Hippocampal formation (tissue), 2 donors: ENCODE results near the gene OLFML2A.
"Not testable (repeated sequence)": the region's sequence is repeated elsewhere in the genome, so short reads cannot be mapped to it uniquely, and the experiment has no call there.

Source experiments
- DNase-seq, 2 donors: peaks; one replicate each; lab custom pipeline; 2025; lab: John Stamatoyannopoulos, UW

The OLFML2A gene

DNA sequence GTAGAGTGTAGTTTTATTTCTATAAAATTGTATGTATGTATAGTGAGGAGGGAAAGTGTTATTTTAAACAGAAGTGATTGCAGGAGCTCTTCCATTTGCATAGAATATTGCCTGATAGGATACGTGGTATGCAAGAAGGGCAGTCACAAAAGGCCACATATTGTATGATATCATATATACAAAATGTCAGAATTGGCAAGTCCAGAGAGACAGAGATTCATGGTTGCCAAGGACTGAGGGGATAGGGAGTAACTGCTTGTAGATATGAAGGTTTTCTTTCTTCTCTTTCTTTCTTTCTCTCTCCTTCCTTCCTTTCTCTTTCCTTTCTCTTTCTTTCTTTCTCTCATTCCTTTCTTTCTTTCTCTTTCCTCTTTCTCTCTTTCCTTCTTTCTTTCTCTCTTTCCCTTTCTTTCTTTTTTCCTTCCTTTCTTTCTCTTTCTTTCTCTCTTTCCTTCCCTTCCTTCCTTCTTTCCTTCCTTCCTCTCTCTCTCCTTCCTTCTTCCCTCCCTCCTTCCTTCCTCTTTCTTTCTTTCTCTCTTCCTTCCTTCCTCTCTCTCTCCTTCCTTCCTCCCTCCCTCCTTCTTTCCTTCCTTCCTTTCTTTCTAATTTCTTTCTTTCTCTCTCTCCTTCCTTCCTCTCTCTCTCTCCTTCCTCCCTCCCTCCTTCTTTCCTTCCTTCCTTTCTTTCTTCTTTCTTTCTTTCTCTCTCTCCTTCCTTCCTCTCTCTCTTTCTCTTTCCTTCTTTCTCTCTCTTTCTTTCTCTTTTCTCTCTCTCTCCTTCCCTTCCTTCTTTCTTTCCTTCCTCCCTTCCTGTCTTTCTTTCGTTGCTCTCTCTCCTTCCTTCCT lies 51.8 kb downstream of the OLFML2A start:
- no peak for DNase-seq

DNA sequence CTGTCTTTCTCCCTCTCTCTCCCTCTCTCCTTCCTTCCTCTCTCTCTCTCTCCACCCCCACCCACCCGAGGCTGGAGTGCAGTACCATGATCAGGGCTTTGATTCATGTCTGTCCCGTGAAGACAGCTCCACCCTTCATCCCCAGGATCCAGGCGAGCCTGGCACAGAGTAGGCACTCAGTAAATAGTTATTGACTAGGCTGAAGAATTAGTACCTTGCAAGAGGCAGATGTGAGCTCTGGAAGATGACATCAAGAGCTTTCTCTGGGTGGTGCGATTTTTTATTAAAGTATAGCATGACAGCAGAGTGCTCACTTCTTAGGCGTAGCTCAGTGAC lies 52.4 kb downstream of the OLFML2A start:
- no peak for DNase-seq

DNA sequence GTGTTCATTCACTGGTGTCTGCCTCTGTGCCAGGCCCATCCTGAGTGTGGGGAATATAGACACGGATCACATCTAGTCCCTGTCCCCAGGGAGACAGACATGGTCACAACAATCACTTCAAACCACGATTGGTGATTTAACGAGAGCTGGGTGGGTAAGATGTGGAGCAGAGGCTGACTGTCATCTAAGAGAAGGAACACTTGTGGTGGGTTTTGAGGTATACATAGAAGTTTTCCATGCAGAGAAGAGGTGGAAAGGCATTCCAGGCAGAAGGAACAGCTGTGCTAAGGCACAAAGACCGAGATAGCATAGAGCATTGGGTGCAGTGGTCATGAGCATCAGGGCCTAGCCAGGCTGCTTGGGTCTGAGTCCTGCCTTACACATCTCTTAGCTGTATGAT lies 53.7 kb downstream of the OLFML2A start:
- DNase-seq = no peak

DNA sequence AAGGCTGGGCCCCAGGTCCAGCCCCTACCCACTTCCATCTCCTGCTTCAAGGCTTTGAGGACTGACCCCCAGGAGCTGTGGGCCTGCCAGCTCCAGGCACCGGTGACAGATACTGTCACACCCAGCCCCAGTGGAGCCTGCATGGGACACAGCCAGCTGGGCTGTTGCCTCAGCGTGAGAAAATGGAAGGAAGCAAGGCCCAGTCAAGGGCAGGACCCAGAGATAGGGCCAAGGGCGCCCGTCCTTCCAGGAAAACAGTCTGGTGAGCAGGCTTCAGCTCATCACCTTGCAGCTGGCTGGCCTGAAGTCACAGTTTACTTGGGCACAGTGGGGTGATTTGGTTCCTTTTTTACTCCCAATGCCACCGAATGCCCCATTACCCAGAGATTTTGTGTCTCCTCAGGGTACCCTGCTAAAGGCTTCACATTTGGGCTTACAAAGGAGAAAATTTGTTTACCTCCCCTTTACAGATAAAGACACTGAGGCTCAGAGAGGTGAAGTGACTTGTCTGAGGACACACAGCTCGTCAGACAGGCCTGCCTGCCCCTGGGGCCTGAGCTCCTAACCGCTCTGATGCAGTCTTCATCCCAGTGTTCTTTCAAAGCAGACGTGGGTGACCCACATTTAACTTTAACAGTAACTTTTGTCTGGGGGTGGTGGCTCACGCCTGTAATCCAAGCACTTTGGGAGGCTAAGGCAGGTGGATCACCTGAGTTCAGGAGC lies 54.9 kb downstream of the OLFML2A start:
- no peak for DNase-seq

DNA sequence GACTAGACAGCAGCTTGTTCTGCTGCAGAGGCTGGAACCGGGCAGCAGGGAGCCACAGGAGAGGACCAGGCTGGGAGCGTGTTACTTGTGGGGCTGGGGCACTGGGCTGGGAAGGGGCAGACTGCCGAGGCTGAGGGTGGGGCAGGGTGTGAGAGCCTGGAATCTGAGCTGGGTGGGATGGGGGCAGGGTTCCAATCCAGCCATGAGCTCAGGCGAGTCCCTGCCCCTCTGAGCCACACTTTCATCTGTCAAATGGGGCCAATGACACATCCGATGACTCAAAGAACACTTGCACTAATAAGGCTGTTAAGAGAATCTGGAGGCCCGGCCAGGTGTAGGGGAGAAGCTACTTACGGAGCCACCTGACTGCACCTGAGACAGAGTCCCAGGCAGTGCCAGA lies 57.7 kb downstream of the OLFML2A start:
- DNase-seq = no peak

DNA sequence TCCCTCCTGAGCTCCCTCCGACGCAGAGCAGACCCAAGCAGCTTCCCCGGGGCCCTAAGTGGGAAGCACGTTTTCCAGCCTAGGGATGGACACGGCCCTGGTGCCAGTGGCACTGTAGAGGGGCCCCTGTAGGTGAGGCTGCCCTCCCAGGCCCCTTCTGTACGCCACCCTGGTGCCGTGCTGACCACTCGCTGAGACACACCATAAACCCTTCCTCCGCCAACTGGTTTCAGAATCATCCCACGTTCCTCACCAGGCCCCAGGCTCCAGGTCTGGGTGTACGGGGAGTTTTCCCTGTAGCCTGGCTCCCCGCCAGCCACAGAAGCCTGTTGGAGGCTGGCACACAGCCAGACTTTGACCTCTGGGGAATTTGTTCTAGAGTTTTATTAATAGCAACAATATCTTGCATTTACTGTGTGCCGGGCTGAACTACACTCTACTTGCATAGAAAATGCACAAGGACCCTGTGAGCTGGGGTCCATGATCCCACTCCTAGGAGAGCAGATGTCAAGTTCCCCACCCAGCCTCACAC lies 58.2 kb downstream of the OLFML2A start:
- DNase-seq = no peak

DNA sequence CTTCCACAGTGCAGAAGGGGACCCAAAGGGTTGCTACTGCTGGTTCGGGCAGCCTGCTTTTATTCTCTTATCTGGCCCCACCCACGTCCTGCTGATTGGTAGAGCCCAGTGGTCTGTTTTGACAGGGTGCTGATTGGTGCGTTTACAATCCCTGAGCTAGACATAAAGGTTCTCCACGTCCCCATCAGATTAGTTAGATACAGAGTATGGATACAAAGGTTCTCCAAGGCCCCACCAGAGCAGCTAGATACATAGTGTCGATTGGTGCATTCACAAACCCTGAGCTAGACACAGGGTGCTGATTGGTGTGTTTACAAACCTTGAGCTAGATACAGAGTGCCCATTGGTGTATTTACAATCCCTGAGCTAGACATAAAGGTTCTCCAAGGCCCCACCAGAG lies 61.2 kb downstream of the OLFML2A start:
- not testable (repeated sequence) for DNase-seq

DNA sequence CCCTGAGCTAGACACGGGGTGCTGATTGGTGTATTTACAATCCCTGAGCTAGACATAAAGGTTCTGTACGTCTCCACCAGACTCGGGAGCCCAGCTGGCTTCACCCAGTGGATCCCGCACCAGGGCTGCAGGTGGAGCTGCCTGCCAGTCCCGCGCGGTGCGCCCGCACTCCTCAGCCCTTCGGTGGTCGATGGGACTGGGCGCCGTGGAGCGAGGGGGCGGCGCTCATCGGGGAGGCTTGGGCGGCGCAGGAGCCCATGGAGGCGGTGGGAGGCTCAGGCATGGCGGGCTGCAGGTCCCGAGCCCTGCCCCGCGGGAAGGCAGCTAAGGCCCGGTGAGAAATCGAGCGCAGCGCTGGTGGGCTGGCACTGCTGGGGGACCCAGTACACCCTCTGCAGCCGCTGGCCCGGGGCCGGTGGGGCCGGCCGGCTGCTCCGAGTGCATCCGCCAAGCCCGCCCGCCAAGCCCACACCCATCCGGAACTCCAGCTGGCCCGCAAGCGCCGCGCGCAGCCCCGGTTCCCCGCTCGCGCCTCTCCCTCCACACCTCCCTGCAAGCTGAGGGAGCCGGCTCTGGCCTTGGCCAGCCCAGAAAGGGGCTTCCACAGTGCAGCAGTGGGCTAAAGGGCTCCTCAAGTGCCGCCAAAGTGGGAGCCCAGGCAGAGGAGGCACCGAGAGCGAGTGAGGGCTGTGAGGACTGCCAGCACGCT lies 61.8 kb downstream of the OLFML2A start:
- DNase-seq = not testable (repeated sequence)

DNA sequence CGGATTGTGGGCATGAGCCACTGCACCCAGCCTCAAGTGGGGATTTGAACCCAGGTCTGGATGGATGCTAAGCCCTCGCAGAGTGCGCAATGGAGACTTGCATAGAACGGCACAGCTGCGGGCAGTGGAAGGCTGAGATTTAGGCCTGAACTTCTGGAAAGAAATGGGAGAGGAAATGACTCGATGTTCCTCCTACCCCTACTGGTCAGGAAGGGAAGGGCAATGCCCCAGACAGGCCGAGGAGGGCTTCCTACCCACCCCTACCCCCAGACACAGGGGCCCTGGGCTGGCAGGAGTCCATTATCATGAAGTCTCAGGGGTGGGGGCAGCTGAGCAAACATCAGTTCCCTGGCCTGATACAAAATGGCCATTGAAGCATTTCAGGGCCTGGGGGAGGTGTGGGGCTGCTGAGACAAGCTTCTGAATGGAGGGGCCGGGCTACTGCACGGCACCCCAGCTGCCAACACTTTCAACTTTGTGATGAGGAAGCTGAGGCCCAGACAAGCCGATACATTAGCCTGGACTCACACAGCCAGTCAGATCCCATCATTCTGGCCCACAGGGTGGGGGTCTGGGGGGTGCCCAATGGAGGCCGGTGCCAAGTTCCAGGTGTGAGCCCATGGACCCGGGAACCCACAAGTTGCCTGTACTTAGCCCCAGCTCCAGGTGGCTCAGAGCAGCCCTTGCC lies 62.8 kb downstream of the OLFML2A start:
- DNase-seq = no peak

DNA sequence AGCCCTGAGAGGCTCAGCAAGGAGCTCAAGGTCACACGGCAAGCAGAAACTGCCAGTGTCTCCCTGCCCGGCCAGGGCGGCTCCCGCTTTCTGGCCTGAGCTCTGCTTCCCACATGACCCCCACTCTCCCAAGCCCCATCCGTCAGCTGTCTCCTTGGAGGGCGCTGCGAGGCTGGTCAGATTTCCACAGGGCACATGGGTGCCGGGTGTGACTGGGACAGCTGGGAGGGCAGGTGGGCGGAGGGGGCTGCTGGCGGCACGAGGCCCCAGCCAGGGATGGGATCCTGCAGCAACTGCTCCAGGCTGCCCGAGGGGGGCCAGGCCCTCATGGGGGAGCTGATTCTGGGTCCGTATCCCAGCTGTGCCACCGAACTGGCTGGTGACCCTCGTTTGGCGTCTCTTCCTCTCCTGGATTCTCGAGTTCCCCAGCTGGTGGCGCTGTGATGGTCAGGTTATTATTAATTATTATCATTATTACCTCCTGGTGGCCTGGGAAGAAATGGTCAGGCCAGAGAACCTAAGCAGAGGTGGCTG lies 63.4 kb downstream of the OLFML2A start:
- no peak for DNase-seq

DNA sequence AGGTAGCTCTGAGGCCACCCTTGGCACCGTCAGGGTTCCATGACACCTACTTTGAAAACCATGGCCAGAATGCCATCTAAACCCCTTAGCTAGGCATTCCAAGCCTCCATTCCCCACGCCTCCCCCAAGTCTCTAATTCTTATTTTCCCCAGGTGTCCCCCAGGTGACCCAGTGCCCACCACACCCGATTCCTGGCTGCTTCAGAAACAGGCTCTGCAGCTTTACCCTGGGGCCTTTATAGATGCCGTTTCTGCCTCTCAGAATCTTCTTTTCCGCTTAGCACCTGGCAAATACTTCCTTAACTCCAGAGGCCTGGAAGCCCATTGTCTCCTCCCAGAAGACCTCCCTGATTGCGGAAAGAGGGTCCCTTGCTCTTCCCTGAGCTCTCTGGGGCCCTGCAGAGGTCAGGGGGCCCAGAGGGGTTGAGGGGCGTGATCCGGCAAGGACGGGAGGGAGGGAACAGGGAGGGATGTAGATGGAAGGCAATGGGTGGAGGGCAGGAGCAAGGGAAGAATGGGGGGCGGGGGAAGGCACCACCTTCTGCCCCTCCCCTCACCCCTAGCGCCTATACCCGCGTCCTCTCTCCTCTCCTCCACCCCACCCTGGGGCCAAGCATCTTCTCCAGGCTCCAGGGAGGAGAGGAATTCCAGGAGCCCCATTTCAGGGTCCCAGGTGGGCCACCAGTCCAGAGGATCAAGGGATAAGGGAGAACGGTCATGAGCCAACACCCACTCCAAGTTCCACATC lies 64.3 kb downstream of the OLFML2A start:
- DNase-seq = no peak

DNA sequence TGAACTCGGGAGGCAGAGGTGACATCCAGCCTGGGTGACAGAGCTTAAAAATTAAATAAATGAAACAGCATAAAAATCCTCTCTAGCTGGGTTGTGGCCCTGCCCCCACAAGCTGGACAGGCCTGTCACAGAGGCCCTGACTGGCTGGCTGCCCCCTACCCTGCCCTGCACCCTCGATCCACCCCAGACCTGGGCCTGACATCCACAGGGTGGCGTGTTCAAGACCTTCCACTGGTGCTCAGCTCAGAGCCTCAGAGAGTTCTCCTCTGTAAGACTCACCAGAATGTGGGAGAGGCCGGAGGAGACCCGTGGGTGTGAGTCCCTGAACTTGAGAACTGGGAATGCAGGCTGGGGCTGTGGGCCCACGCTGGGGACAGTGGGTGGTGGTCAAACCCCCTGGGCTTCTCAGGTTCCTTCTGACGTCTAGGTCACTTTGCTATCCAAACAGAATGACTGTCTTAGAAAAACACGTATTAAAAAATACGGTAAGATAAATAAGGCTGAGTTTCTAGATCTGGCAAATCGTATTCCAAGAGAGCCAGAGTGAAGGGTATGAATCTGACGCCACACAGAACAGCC lies 66.6 kb downstream of the OLFML2A start:
- DNase-seq = no peak

DNA sequence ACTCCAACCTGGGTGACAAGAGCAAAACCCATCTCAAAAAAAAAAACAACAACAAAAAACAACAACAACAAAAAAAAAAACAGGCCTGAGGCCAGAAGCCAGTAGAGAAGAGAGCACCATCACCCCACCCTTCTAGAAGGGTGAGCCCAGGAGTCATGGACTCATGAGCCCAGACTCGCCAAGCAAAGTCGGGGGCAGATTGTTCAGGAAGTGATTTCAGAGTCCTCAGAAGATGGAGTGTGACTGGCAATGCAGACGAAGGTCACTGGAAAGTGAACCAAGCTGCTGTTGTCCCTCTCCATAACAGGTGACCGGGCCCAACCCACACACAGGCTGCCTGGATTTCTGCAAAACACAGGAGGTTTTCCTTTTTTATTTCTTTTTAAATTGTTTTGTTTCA lies 67.4 kb downstream of the OLFML2A start:
- DNase-seq = no peak

DNA sequence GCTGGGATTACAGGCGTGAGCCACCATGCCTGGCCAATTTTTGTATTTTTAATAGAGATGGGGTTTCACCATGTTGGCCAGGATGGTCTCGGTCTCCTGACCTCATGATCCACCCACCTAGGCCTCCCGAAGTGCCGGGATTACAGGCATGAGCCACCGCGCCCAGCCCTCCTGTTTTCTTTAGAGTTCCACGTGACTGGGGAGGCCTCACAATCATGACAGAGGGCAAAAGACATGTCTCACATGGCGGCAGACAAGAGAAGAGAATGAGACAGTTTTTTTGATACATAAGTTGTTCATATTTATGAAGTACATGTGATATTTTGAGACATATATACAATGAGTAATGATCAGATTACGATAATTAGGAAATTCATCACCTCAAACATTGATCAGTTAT lies 69.5 kb downstream of the OLFML2A start:
- DNase-seq = not testable (repeated sequence)

DNA sequence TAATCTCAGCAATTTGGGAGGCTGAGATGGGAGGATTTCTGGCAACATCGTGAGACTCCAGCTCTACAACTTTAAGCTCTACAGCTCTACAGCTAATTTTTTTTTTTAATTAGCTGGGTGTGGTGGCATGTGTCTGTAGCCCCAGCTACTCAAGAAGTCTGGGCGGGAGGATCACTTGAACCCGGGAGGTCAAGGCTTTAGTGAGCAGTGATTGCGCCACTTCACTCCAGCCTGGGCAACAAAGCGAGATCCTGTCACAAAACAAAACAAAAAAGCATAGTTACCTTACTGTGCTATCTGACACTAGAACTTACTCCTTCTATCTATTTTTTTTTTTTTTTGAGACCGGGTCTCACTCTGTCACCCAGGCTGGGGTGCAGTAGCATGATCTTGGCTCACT lies 70.0 kb downstream of the OLFML2A start:
- DNase-seq = no peak

DNA sequence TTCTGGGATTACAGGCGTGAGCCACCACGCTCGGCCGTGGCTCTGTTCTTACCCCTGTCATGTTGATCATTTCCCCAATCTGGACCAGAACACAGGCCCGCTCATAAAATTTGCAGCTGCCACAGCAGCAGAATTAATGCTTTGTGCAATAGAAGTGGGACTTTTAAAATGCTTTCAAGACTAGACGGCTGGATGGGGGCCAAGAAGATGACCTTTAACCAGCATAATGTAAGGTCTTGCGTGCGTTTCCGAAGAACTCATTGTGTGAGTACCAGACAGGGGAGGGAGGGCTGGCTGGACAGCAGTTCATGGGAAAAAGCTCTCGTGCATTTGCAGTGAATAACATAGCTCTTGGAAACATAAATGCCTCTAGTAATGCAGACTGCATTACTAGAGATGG lies 72.9 kb downstream of the OLFML2A start:
- no peak for DNase-seq

DNA sequence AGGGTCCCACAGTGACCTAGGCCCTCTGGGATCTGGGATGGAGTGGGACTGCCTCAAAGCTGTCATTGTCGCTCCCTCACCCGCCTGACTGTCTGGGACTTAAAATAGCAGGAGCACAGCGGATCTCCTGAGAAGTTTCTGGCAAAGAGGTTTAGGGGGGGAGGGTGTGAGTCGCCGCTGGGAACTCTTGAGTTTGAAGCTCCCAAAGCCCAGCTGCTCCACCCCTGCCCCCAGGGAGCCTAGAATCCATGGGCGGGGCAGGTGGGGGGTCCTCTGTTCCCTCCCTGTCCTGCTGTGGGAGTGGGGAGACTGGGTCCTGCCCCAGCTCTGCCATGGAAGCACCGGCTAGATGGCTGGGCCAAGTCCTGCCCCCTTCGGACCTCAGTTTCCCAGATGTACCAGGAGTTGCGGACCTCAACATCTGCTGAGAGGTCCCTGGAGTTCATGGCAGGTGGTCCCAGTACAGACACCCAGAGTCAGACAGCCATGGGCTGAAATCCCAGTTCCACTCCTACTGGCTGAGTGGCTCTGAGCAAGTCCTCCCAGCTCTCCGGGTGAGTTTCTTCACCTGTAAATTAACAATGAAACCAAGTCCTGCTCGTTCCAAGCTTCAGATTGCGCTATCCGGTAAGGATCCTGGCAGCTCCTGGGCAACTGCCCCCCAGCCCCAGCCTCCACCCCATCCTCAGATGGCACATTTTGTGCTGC lies 75.3 kb downstream of the OLFML2A start:
- DNase-seq = no peak

DNA sequence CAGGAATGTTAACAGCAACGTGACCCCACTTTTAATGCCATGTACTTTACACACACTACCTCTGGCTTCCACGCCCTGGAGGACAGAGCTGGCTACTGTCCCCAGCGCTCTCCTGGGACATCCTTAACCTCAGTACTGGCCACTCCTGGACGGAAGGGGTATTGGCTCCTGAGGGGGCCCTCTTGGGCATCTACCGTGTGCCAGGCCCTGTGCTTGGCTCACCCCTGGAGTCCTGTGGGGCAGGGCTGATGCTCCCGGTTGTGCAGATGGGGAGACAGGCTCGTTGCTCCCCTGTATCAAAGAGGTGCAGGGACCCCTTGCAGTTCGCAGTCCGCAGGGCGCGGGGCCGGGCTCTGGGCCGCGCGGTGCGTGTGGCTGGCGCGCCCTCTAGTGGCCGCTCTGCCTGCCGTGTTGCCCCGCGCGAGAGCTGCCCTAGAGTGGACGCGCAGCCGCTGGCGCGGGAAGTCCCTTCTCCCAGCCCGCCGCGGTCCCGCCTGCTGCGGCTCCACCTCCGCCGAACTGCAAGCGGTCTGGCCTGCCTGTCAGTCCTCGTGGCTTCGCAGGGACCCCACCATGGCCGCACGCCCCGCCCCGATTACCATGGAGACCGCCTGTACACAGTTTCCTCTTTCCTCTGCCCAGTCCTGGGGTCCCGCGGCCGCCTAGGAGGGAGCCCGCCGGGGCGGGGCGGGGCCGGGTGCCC lies 76.0 kb downstream of the OLFML2A start, which contains the start of gene WDR38:
WDR38 (plus strand) TSS at position 632 of the 703 bp plus-strand sequence. CDS start 72 bp downstream, outside the sequence.
- DNase-seq = peak; percentile 44 to 50

DNA sequence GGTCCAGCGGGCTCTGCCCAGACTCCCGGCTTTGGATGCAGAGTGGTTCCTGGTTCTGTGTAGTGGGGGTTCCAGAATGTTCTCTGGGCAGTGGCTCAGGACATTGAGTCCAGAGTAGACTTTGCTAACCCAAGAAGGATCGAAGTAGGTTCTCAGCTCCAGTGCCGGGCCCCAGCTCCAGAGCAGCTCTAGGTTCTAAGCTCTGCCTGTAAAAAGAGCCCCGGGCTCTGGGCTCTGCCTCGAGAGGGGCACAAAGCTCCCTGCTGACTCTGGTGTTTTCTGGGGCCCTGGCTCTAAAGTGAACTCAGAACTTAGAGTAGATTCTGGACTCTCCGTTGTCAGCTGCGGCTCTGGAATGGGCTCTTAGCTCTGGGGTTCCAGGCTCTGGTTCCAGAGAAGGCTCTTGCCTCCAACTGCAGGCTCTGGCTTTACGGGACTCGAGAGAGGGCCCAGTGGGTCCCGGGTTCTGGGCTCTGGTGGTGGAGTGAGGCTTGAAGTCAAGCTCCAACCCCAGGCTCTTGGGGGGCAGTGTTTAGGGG lies 76.7 kb downstream of the OLFML2A start:
- DNase-seq = no peak
